OCI-LY3 (cell line): ENCODE measurements around the gene HNRNPCL2.
"Not testable (repeated sequence)": the region's sequence is repeated elsewhere in the genome, so short reads cannot be mapped to it uniquely, and the experiment has no call there.

Source experiments
- EZH2phosphoT487 ChIP-seq: fragments of 200-600 bp; shearing (Covaris generic); IDR thresholded peaks from 2 replicates; pipeline ENCODE4 v1.6.1; 2018; ENCODE audit warnings: antibody characterized with exemption, mixed run types, low read depth
- TF ChIP-seq, protein P1 (sequence below): fragments of 200-600, 300-600 bp; sonication (generic); IDR thresholded peaks from 2 replicates; pipeline ENCODE4 v1.5.1; 2014; ENCODE audit warnings: antibody characterized with exemption, low read length, low read depth

DNA sequence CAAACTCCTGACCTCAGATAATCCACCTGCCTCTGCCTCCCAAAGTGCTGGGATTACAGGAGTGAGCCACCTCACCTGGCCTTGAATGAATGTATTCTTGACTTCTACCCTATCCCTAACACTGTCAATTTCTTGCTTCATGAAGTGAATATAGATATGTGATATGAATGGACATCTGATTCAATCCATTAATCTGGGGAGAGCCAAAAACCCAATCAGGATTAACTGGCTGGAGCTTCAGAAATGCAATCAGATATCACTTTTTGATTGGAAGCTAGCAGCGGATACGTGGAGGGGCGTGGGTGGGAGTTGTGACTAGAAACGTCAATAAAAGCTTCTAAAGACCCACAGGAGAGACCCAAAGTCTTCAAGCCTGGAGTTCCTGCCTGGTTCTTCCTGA lies 46.2 kb downstream of the HNRNPCL2 start, which contains the start of gene PRAMEF25:
- TF ChIP-seq, protein P1, sequence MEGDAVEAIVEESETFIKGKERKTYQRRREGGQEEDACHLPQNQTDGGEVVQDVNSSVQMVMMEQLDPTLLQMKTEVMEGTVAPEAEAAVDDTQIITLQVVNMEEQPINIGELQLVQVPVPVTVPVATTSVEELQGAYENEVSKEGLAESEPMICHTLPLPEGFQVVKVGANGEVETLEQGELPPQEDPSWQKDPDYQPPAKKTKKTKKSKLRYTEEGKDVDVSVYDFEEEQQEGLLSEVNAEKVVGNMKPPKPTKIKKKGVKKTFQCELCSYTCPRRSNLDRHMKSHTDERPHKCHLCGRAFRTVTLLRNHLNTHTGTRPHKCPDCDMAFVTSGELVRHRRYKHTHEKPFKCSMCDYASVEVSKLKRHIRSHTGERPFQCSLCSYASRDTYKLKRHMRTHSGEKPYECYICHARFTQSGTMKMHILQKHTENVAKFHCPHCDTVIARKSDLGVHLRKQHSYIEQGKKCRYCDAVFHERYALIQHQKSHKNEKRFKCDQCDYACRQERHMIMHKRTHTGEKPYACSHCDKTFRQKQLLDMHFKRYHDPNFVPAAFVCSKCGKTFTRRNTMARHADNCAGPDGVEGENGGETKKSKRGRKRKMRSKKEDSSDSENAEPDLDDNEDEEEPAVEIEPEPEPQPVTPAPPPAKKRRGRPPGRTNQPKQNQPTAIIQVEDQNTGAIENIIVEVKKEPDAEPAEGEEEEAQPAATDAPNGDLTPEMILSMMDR, result not testable (repeated sequence)
- not testable (repeated sequence) for TF ChIP-seq EZH2phosphoT487
